ENCODE measurements around the gene TLR5.

- TF ChIP-seq CTCF (IDR thresholded peaks at IDR 0.05; ENCODE audit: poor library complexity) (no peak), EZH2 (IDR thresholded peaks at IDR 0.05; ENCODE audit: borderline replicate concordance) (no peak), EZH2phosphoT487 (IDR thresholded peaks at IDR 0.05; ENCODE audit: low read depth, severe bottlenecking, unreplicated experiment) (no peak)
Observed at GRCh38 chr1:223152399-223152798, 9.4 kb upstream of the TLR5 start.
